Frontal cortex (tissue), 4 donors: Measurements from ENCODE around the gene GNAI1. TPM values are rescaled to one million over a fixed set of nuclear protein-coding genes. Genes with fewer than 3 reads are reported as not detected.
"Not testable (repeated sequence)": the region's sequence is repeated elsewhere in the genome, so short reads cannot be mapped to it uniquely, and the experiment has no call there.

Experiments
- DNase-seq, 2 donors: peaks; one replicate each; pipeline ENCODE4 v3.0.0; 2012; ENCODE audit warnings: low spot score in 2 of 2
- FAIRE-seq: peaks from 2 replicates; lab custom pipeline; 2012; peaks lifted over from hg19 to GRCh38; lab: Jason Lieb, UNC
- total RNA-seq: library from RNA; depleted of rRNA; stranded (reverse); fragments of >200 nt; gene quantifications from one replicate; pipeline ENCODE4 v1.2.3, GENCODE V29; 2014
- donor health status: control.
- donor health status: control.
- donor health status: control.

The GNAI1 gene
- total RNA-seq, 1 donor from 2014 or later = 152 TPM

DNA sequence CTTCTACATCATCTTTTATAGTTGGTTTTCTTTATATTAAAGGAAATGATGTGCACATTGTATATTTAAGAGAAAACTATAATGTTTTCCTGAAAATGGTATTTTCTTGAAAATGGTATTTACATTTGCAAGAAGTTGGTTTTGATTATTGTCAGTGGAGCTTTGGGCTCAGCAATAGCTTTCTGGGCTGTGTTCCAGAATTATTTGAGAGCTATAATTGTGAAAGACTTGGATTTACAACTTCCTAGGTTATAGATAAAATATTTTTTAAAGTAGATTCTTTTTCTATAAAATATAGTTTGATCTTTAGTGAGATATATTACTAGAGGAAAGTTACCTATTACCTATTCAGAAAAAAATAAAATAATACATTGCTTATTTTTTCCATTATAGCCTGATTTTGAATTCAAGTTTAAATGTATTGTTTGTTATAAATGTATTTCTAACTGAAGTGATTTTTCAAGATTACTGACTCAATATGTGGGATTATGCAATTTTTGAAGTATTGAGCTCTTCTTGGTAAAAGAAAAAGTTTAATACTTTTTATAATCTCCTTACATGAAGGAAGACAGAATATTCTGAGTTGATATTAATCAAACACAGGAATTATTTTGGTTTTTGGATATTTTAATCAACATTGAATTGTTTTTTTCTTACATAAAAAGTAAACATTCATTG lies 20.2 kb downstream of the GNAI1 start:
- no peak for DNase-seq
- peak; percentile 65 for FAIRE-seq

- DNase-seq (no peak), FAIRE-seq (no peak)
Observed at GRCh38 chr7:80155374-80155773, 20.7 kb downstream of the GNAI1 start.

- FAIRE-seq, DNase-seq: not testable (repeated sequence)
Observed at GRCh38 chr7:80157770-80158169, 23.1 kb downstream of the GNAI1 start.

DNA sequence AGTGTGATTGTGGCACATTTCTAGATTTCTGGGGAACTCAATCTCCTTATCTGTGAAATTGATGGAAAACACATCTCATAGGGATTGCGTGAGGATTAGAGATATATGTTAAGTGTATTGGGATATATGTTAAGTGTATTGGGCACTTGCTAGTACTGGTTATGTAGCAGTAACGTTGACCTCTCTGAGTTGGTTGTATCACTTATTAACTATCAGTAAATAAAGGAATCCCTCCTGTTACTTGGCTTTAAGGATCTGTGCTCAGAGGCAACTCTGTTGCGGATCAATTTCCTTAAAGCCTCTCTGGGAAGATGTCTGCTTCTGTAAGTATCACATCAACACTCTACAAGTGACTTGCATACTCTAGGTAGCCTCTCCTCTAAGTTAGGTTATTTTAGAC lies 25.2 kb downstream of the GNAI1 start:
- DNase-seq (no peak), FAIRE-seq (no peak)

- FAIRE-seq = no peak
- no peak for DNase-seq
Observed at GRCh38 chr7:80161466-80161865, 26.8 kb downstream of the GNAI1 start.

DNA sequence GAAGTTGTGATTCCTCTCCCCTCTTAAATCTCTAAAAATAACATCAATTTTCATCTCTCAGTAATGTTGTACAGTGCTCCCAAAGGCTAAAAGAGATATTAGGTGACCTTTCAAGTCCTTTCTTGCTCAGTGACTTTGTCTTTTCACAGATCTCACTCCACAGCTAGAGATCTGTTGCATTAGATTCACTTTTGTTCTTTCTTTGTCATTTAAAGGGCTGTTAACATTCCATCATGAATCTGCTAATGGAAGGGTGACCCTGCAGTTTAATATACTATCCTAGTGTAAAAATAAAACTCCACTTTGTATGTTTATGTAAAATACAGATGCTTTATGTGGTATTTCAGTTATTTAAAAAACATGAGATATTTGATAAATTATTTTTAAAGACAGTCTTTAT lies 30.5 kb downstream of the GNAI1 start:
- FAIRE-seq (no peak), DNase-seq (no peak)

- no peak for DNase-seq
- FAIRE-seq = no peak
Observed at GRCh38 chr7:80170445-80170844, 35.8 kb downstream of the GNAI1 start.

DNA sequence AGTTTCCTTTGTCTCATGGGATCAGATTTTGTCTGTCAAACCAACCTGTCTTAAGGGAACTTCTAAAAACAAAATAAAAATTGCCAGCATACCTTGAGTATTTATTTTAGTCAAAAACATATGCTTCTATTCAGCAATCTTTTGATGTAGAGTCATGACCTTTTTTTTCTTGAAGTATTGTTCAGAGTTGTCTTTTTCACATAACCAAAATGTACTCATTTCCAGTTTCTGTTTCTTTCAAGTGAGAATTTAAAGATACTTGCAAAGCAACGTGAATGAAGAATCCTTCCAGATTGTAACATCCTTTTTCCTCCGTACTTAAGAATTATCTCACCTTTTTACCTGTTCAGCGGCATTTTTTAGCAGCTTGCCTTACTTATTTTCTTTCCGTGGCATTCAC lies 37.8 kb downstream of the GNAI1 start:
- FAIRE-seq (no peak), DNase-seq (no peak)

DNA sequence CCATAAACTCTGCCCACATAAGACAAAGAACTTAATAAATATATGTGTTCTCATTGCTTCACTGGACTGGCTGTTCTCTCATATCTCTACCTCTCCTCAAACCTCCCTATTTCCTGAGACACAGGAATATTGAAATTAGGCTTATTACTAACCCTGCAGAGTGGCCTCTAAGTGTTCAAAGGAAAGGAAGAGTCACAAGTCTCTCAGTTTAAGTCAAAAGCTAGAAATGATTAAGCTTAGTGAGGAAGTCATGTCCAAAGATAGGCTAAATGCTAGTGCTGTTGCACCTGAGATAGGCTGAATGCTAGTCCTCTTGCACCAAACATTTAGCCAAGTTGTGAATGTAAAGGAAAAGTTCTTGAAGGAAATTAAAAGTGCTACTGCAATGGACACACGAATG lies 41.1 kb downstream of the GNAI1 start:
- FAIRE-seq = no peak
- DNase-seq = no peak

DNA sequence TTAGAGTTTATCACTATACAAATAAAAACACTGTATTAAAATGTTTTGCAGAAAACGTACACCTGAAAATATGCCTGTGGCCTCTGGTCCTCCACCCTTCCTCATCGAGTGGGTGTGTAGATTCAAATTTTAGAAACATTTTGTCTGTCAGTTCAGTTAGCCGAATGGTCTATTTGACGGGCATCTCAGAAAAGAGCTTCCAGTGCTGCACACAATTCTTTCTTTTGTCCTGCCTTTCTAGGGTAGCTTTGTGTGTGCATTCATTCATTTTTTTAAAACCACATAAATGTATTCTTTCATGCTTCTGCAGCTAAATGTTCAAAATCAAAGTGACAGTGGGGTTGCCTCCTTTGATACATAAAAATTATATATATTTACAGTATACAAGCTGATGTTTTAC lies 46.8 kb downstream of the GNAI1 start:
- no peak for FAIRE-seq
- DNase-seq = no peak

DNA sequence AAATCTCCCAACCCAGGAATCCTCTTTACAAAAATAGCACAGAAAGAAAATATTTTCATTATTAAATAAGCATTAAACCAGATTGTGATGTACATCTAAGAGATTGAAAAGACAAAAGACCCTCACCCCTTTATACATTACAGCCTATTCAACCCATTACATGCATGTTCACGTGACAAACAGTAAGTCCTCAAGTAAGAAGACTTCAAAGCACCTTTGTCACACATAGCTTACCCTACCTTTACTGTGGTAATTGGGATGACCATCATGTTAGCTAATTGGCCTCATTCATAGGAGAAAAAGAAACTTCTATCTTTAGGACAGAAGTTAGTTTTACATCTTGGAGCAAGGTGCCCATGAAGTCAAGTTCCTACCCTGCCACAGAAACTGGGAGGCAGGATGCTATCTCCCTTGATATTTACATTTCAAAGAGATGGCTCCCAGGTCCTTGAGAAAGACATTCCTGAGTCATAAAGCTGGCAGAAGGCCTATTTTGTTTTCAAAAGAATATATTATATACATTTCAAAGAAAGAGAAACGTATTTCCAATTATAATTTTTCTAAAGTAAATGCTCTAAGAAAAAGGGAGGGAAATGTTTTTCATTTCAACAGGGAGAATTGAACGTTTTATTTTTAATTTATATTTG lies 48.1 kb downstream of the GNAI1 start:
- FAIRE-seq = no peak
- DNase-seq = no peak

GRCh38 chr7:80183351-80183750 lies 48.7 kb downstream of the GNAI1 start:
- FAIRE-seq = no peak
- no peak for DNase-seq

DNA sequence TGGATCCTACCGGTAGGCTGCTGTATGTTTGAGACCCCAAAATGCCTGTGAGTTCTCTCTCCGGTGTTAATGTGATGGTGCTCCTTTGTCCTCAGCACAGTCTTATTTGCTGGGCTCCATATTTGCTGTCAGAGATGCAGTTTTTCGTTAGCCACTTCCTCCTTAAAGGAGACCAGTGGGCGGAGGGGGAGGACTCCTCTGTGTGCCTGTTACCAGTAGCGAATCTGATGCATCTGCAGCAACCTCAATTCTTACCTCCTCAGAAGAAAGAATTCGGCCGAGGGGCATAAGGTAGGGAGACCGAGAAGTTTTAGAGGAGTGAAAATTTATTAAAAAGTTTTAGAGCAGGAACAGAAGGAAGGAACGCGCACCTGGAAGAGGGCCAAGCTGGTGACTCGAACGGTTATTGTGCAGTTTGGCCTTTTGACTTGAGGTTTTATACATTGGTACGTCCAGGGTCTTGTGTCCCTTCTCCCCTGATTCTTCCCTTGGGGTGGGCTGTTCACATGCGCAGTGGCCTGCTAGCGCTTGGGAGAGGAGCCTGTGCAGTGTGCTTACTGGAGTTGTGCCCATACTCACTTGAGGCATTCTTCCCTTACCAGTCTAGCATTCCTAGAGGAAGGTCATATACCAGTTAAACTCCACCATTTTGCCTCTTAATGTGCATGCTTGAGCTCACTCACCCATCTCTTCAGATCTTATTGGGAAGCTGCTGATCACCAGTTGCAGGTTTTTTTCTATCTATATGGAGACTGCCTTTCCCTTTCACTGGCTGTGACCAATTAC lies 49.5 kb downstream of the GNAI1 start:
- FAIRE-seq (no peak), DNase-seq (no peak)

DNA sequence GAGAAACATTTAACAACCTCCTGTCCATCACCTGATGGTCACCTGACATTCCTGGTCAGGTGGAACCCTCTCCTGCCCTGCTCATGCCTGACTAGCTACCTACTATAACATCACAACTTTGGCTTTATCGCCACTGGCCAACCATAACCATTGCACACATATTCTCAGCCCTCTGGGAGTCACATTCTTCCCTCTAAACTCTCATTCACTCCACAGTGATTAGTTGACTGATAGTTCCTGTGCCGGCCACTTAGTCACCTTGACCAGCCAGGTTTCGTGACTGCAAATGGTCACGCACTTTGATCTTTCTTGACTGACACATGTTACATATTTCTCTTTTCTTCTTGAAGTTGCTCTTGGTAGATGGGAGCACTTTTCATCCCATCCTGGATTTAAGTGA lies 50.1 kb downstream of the GNAI1 start:
- no peak for DNase-seq
- FAIRE-seq = no peak

DNA sequence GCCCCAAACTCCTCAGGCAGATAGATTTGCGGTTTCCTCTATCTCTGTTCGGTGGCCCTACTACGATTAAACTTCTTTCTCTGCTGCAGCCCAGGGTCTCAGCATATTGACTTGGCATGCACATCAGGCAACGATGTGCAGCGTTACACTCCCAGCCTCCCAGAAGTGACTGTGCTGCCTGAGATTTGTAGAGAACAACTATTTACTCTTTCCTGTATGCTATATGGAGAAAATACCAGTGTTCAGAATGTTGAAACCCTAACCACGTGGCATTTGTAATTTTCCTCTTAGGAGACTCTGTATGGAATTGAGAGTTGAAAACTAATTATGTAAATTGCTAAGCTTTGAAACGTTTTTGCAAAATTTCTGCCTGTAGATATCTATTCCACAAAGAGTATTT lies 50.9 kb downstream of the GNAI1 start:
- DNase-seq (no peak), FAIRE-seq (no peak)

- FAIRE-seq = peak; percentile 55
- no peak for DNase-seq
Observed at GRCh38 chr7:80186721-80187120, 52.1 kb downstream of the GNAI1 start.

DNA sequence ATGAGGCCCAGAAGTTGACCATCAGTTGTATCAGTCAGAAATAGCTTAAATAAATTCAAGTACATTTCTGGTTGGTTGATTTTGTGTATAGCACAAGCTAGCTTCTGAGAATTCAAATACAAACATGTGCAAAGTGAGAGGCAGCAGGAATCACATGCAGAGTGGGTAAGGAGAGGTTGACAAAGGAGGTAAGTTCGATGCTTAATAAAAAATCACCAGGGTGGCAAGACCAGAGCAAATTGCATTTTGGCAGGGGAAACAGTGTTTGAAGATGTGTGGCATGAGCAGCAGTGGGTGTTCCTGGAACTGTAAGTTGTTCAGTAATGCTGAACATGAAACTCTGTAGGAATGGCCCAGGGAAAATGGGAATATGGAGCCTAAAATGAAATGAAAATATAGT lies 52.6 kb downstream of the GNAI1 start:
- DNase-seq (no peak), FAIRE-seq (no peak)

DNA sequence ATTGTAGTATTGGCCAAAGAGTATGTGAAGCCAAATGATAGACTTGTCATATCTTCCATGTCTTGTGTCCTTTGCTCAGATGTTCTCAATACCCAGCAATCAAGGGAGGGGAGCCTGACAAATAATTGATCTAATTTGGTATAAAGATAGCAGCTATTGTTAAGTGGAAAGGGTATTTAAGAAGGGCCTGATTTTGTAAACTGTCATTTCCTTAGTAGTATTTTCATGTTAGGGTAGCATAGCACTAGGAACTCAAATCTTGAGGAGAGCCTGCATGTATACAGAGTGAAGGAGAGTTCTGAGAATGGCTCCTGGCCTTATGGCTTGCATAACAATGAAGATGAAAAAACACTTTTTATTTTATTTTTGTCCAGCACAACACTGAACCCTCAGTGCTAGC lies 53.1 kb downstream of the GNAI1 start:
- no peak for DNase-seq
- FAIRE-seq = no peak

- no peak for DNase-seq
Observed at GRCh38 chr7:80189638-80190037, 55.0 kb downstream of the GNAI1 start.

DNA sequence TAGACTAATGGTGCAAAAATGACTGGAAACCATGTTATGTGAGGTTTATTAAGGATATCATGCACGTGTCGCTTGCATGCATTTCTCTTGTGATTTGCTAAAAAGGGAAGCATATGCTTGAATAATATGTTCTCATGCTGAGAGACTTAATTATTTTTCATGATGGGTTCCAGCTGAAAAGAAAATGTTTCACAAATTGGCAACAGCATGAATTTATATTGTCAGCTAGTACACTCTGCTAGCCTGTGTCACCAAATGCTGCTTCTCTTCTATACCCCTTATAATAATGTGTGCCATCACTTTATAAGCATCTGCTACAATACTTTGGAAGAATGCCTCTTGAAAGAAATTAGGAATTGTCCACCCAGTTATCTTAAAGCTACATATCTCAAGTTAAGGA lies 63.0 kb downstream of the GNAI1 start:
- DNase-seq (no peak), FAIRE-seq (no peak)

More at GRCh38 chr7:80189638-80190037, 55.0 kb downstream of the GNAI1 start:
- peak; percentile 8 for FAIRE-seq

DNA sequence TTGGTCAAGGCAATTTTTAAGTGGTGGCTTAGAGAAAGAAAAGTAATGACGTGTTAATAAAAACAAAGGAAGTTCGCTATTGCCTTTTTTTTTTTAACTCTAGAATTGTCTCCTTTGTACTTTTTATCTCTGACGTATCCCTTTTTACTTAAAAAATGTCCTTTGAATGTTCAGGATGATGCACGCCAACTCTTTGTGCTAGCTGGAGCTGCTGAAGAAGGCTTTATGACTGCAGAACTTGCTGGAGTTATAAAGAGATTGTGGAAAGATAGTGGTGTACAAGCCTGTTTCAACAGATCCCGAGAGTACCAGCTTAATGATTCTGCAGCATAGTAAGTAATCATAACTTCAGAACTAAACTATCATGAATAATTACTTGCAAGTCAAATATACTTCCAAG lies 64.4 kb downstream of the GNAI1 start:
- FAIRE-seq (no peak), DNase-seq (no peak)
